IMR-90 (cell line): ENCODE results near the gene ADCY2. TPM values are rescaled to one million over a fixed set of nuclear protein-coding genes. Genes with fewer than 3 reads are reported as not detected.

Experiments
- ATAC-seq: fragments of 200-7000 bp; cut with Tn5 transposase; 2 replicates; pipeline ENCODE4 v1.9.1; 2020; ENCODE audit warnings: low read depth, mild to moderate bottlenecking, moderate library complexity
- BruUV-seq: library from RNA; stranded (reverse); fragments of 400-500 nt; replicated peaks from 2 replicates; lab custom pipeline; 2021; lab: Mats Ljungman, UMichigan
- CTCF ChIA-PET: fragments of 300-600 bp; formaldehyde crosslinking; extraction: SDS; loops from one replicate; lab custom pipeline; 2021; ENCODE audit warnings: antibody characterized with exemption; lab: Yijun Ruan, JAX
- POLR2A ChIA-PET: fragments of 300-600 bp; sonication (Branson Sonifier 250); formaldehyde crosslinking; loops from one replicate; lab custom pipeline; 2022; ENCODE audit warnings: antibody characterized with exemption; ENCODE audit not compliant: unreplicated experiment; lab: Charles Lee
- DNase-seq: peaks from one replicate; pipeline ENCODE4 v3.0.0; 2013
- H2AFZ ChIP-seq: replicated peaks from 2 replicates; pipeline ENCODE3; 2013; ENCODE audit warnings: low read length, mild to moderate bottlenecking; ENCODE audit not compliant: poor library complexity
- H2AK5ac ChIP-seq: 2 replicates; pipeline ENCODE4 v1.6.1; 2013; ENCODE audit warnings: low read depth, low read length, inconsistent platforms
- H2AK9ac ChIP-seq: replicated peaks from 2 replicates; pipeline ENCODE3; 2013; ENCODE audit warnings: mild to moderate bottlenecking, low read depth, low read length, moderate library complexity; ENCODE audit not compliant: poor library complexity
- H2BK120ac ChIP-seq: 2 replicates; pipeline ENCODE4 v1.6.1; 2013; ENCODE audit warnings: low read depth, low read length, inconsistent platforms
- H2BK15ac ChIP-seq: 3 replicates; pipeline ENCODE4 v1.6.1; 2013; ENCODE audit warnings: low read depth, low read length, inconsistent platforms
- H2BK20ac ChIP-seq: 2 replicates; pipeline ENCODE4 v1.6.1; 2013; ENCODE audit warnings: low read depth, mild to moderate bottlenecking, inconsistent platforms, low read length, moderate library complexity
- H2BK5ac ChIP-seq: 2 replicates; pipeline ENCODE4 v1.6.1; 2013; ENCODE audit warnings: mild to moderate bottlenecking, low read depth, low read length, inconsistent platforms; ENCODE audit not compliant: poor library complexity, severe bottlenecking
- H3K14ac ChIP-seq: replicated peaks from 2 replicates; pipeline ENCODE4 v1.6.1; 2013; ENCODE audit warnings: low read depth, low read length, inconsistent platforms
- H3K18ac ChIP-seq: 2 replicates; pipeline ENCODE4 v1.6.1; 2013; ENCODE audit warnings: low read depth, low read length, control low read depth
- H3K23ac ChIP-seq: 2 replicates; pipeline ENCODE4 v1.6.1; 2013; ENCODE audit warnings: low read depth, low read length, inconsistent platforms
- H3K27ac ChIP-seq: 2 replicates; pipeline ENCODE4 v1.5.1; 2013; ENCODE audit warnings: mild to moderate bottlenecking, control low read depth, low read length; ENCODE audit not compliant: insufficient read depth
- H3K27me3 ChIP-seq: 2 replicates; pipeline ENCODE4 v1.6.1; 2013; ENCODE audit warnings: low read length; ENCODE audit not compliant: control insufficient read depth, insufficient read depth
- H3K36me3 ChIP-seq: 2 replicates; pipeline ENCODE4 v1.6.1; 2013; ENCODE audit warnings: low read length, mixed read lengths; ENCODE audit not compliant: control insufficient read depth, insufficient read depth
- H3K4ac ChIP-seq: 2 replicates; pipeline ENCODE4 v1.6.1; 2013; ENCODE audit warnings: low read depth, low read length, inconsistent platforms
- H3K4me1 ChIP-seq: 2 replicates; pipeline ENCODE4 v1.6.1; 2013; ENCODE audit warnings: low read length, mixed read lengths; ENCODE audit not compliant: control insufficient read depth, insufficient read depth
- H3K4me2 ChIP-seq: 2 replicates; pipeline ENCODE4 v1.6.1; 2013; ENCODE audit warnings: low read depth, mild to moderate bottlenecking, control low read depth, low read length, moderate library complexity
- H3K4me3 ChIP-seq: 2 replicates; pipeline ENCODE4 v1.5.1; 2013; ENCODE audit warnings: low read depth, mild to moderate bottlenecking, control low read depth, low read length, moderate library complexity; ENCODE audit not compliant: insufficient read depth
- H3K56ac ChIP-seq: 2 replicates; pipeline ENCODE4 v1.6.1; 2013; ENCODE audit warnings: low read length, inconsistent platforms; ENCODE audit not compliant: insufficient read depth; ENCODE audit errors: extremely low read depth
- H3K79me1 ChIP-seq, 2 experiments: 2 replicates each; pipeline ENCODE4 v1.6.1; 2013; ENCODE audit warnings: low read length in 2 of 2, inconsistent platforms in 1 of 2, low read depth in 1 of 2
- H3K9ac ChIP-seq: 2 replicates; pipeline ENCODE4 v1.6.1; 2013; ENCODE audit warnings: low read depth, low read length, control low read depth
- H3K9me1 ChIP-seq: 2 replicates; pipeline ENCODE4 v1.6.1; 2013; ENCODE audit warnings: low read length, inconsistent platforms; ENCODE audit not compliant: insufficient read depth
- H3K9me3 ChIP-seq: 2 replicates; pipeline ENCODE4 v1.6.1; 2013; ENCODE audit warnings: low read length; ENCODE audit not compliant: control insufficient read depth, insufficient read depth
- H4K20me1 ChIP-seq: 2 replicates; pipeline ENCODE4 v1.6.1; 2013; ENCODE audit warnings: low read length, inconsistent platforms; ENCODE audit not compliant: insufficient read depth
- H4K5ac ChIP-seq: 2 replicates; pipeline ENCODE4 v1.6.1; 2013; ENCODE audit warnings: mild to moderate bottlenecking, low read depth, low read length, control low read depth
- H4K8ac ChIP-seq, 2 experiments: 2 replicates each; pipeline ENCODE4 v1.6.1; 2013; ENCODE audit warnings: low read depth in 2 of 2, low read length in 2 of 2, control low read depth in 1 of 2, inconsistent platforms in 1 of 2
- H4K91ac ChIP-seq: 2 replicates; pipeline ENCODE4 v1.6.1; 2013; ENCODE audit warnings: low read depth, low read length, inconsistent platforms; ENCODE audit not compliant: insufficient read depth
- CHD1 ChIP-seq: IDR thresholded peaks from 2 replicates; pipeline ENCODE4 v1.6.1; 2012; ENCODE audit warnings: low read depth, low read length, improper control_type of control experiment
- ELK1 ChIP-seq: fragments of 150-350 bp; IDR thresholded peaks from 2 replicates; pipeline ENCODE4 v1.6.1; 2016; ENCODE audit warnings: low read depth, mild to moderate bottlenecking, low read length, moderate library complexity, borderline replicate concordance
- MAFK ChIP-seq: IDR thresholded peaks from 2 replicates; pipeline ENCODE4 v1.6.1; 2012; ENCODE audit warnings: low read depth, low read length, improper control_type of control experiment
- MAZ ChIP-seq: IDR thresholded peaks from 2 replicates; pipeline ENCODE4 v1.6.1; 2012; ENCODE audit warnings: low read depth, mild to moderate bottlenecking, low read length, improper control_type of control experiment, moderate library complexity, borderline replicate concordance
- MXI1 ChIP-seq: IDR thresholded peaks from 2 replicates; pipeline ENCODE4 v1.6.1; 2012; ENCODE audit warnings: low read depth, mild to moderate bottlenecking, low read length, moderate library complexity, borderline replicate concordance
- RAD21 ChIP-seq: IDR thresholded peaks from 2 replicates; pipeline ENCODE4 v1.6.1; 2012; ENCODE audit warnings: low read length, improper control_type of control experiment
- RCOR1 ChIP-seq: IDR thresholded peaks from 2 replicates; pipeline ENCODE4 v1.6.1; 2012; ENCODE audit warnings: mild to moderate bottlenecking, low read length, improper control_type of control experiment; ENCODE audit not compliant: insufficient replicate concordance
- SMC3 ChIP-seq: fragments of 150-350 bp; IDR thresholded peaks from 2 replicates; pipeline ENCODE4 v1.6.1; 2016; ENCODE audit warnings: low read depth, mild to moderate bottlenecking, antibody characterized with exemption, low read length, moderate library complexity
- USF2 ChIP-seq: fragments of 150-350 bp; IDR thresholded peaks from 2 replicates; pipeline ENCODE4 v1.6.1; 2017; ENCODE audit warnings: mild to moderate bottlenecking, antibody characterized with exemption, low read length, low read depth
- WGBS, 2 experiments: methylation state at CpG; one replicate each; pipeline versions ENCODE4 v1.1.5 to v1.1.7; 2013; ENCODE audit warnings: missing lambda C conversion rate in 2 of 2; ENCODE audit not compliant: insufficient read length in 1 of 2; ENCODE audit errors: extremely low coverage in 2 of 2; 5-methylcytosine and 5-hydroxymethylcytosine counted together
- dilution Hi-C: fragments of 300-500 bp; cut with HindIII; formaldehyde crosslinking; loops from one replicate; pipeline ENCODE4 v1.14.3; 2018; ENCODE audit warnings: low sequenced_read_pairs; ENCODE audit not compliant: unreplicated experiment
- in situ Hi-C: fragments of 300-500 bp; cut with MboI; formaldehyde crosslinking; loops from 3 replicates; pipeline ENCODE4 v1.14.3; 2019; ENCODE audit warnings: low sequenced_read_pairs, inconsistent platforms, mixed read lengths
- intact Hi-C: fragments of 100-400 bp; cut with micrococcal nuclease; formaldehyde crosslinking; loops from 2 replicates; pipeline ENCODE4 v1.10.0; 2022
- polyA plus RNA-seq, 3 experiments: library from polyadenylated mRNA; depleted of rRNA; stranded (reverse); fragments of >200 nt; gene quantifications; 2 replicates each; pipeline ENCODE4 v1.2.3, GENCODE V29; 2012; ENCODE audit warnings: low replicate concordance in 1 of 3
- total RNA-seq: library from RNA; depleted of rRNA; stranded (reverse); fragments of >200 nt; gene quantifications from 2 replicates; pipeline ENCODE4 v1.2.3, GENCODE V29; 2012

The ADCY2 gene
- total and polyA plus RNA-seq, 2 of the 4 experiments (the other 2 are of a cell fraction): not detected

GRCh38 chr5:7589800-7590199, 193.9 kb downstream of the ADCY2 start:
- in situ Hi-C loops (no loop called here), dilution Hi-C loops (no loop called here), intact Hi-C loops (no loop called here)
- H3K9me1 ChIP-seq: no peaks in the 10 kb centered on the region
- no peak overlapping the region for H3K9ac ChIP-seq
- no peak overlapping the region for H3K18ac ChIP-seq
- H3K9me3 ChIP-seq: peaks cover 10% of the 10 kb centered on the region
- no peak for TF ChIP-seq MAZ
- TF ChIP-seq ELK1: no peak
- TF ChIP-seq RAD21: no peak
- no peak for TF ChIP-seq RCOR1
- no peak for TF ChIP-seq CHD1
- TF ChIP-seq USF2: no peak
- TF ChIP-seq SMC3: no peak
- TF ChIP-seq MAFK: no peak
- TF ChIP-seq MXI1: no peak
- no peak overlapping the region for H3K23ac ChIP-seq
- no peaks in the 10 kb centered on the region for H3K4me1 ChIP-seq
- H2AK5ac ChIP-seq: no peak overlapping the region
- H3K56ac ChIP-seq: no peak overlapping the region
- POLR2A ChIA-PET: no interaction called here
- 51% methylated on average over 3 of the region's 5 CpGs; no CpG with 5 or more reads in 1 of the 2 experiments for WGBS, 2 experiments
- no peak overlapping the region for H4K8ac ChIP-seq
- H4K5ac ChIP-seq: no peak overlapping the region
- H2AK9ac ChIP-seq: no peak overlapping the region
- no peak overlapping the region for H2BK120ac ChIP-seq
- no peak overlapping the region for H4K91ac ChIP-seq
- no peak overlapping the region for H3K27ac ChIP-seq
- H3K36me3 ChIP-seq: no peaks in the 10 kb centered on the region
- H2BK20ac ChIP-seq: no peak overlapping the region
- H3K14ac ChIP-seq: no peak overlapping the region
- no peaks in the 10 kb centered on the region for H3K79me1 ChIP-seq
- H2BK15ac ChIP-seq: no peak overlapping the region
- BruUV-seq: no TSS peak
- DNase-seq: no peak
- no peak overlapping the region for H2BK5ac ChIP-seq
- H4K20me1 ChIP-seq: no peaks in the 10 kb centered on the region
- H2AFZ ChIP-seq: no peak overlapping the region
- H3K4me2 ChIP-seq: no peak overlapping the region
- no peak overlapping the region for H3K4me3 ChIP-seq
- CTCF ChIA-PET: no interaction called here
- no peaks in the 10 kb centered on the region for H3K27me3 ChIP-seq
- H3K4ac ChIP-seq: no peak overlapping the region
- no peak for ATAC-seq
